ENCODE measurements around the gene FAR2.

The FAR2 gene

DNA sequence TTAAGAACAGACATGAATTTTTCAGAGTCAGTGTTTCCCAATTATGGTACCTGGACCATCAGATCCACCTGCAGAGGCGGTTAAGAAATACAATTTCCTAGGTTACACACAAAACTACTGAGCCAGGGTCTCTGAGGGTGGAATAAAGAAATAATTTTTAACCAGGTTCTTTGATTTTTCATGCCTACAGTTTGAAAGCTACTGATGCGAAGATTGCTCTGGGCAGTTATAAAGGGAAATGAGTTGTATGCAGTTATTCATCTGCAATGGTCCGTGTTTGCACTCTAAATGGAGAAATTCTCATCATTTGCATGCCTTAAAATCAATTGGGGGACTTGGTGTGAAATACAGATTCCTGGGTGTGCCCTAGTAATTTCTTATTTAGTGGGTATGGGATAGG is 142.1 kb downstream of the FAR2 start:
- no peak for DNase-seq (ENCODE audit: extremely low spot score)
- no peak for TF ChIP-seq SUZ12 (IDR thresholded peaks at IDR 0.05)
- no peak for TF ChIP-seq ARNT (IDR thresholded peaks at IDR 0.05)
- no peak for TF ChIP-seq TARDBP (IDR thresholded peaks at IDR 0.05)
- TF ChIP-seq LEF1 (IDR thresholded peaks at IDR 0.05; ENCODE audit: borderline replicate concordance) = no peak
- TF ChIP-seq FOXM1 (IDR thresholded peaks at IDR 0.05; ENCODE audit: borderline replicate concordance) = no peak
- no peak for TF ChIP-seq L3MBTL2 (conservative IDR thresholded peaks at IDR 0.05)
- TF ChIP-seq NFRKB (IDR thresholded peaks at IDR 0.05) = no peak
- TF ChIP-seq, protein P1, sequence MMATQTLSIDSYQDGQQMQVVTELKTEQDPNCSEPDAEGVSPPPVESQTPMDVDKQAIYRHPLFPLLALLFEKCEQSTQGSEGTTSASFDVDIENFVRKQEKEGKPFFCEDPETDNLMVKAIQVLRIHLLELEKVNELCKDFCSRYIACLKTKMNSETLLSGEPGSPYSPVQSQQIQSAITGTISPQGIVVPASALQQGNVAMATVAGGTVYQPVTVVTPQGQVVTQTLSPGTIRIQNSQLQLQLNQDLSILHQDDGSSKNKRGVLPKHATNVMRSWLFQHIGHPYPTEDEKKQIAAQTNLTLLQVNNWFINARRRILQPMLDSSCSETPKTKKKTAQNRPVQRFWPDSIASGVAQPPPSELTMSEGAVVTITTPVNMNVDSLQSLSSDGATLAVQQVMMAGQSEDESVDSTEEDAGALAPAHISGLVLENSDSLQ (IDR thresholded peaks at IDR 0.05) = no peak
- TF ChIP-seq ELF4 (IDR thresholded peaks at IDR 0.05) = no peak
- no peak for TF ChIP-seq CTBP1 (IDR thresholded peaks at IDR 0.05; ENCODE audit: borderline replicate concordance)
- no peak for TF ChIP-seq SP1 (IDR thresholded peaks at IDR 0.05)
- ChIA-PET POLR2A (no interaction called here), CTCF (no interaction called here)

GRCh38 chr12:29299633-29300032 is 150.6 kb downstream of the FAR2 start:
- no peak for DNase-seq (ENCODE audit: extremely low spot score)
- POLR2A ChIA-PET = no interaction called here
- TF ChIP-seq FOXA1 (IDR thresholded peaks at IDR 0.05) (no peak), HDGF (IDR thresholded peaks at IDR 0.05; ENCODE audit: borderline replicate concordance) (no peak)
- TF ChIP-seq, protein P1 (IDR thresholded peaks at IDR 0.05) = no peak
- CTCF ChIA-PET = interaction anchor here (0.6 kb wide), 1 partner anchor 367 kb away, joined by 3 read pairs; no protein-coding TSS in a partner anchor

DNA sequence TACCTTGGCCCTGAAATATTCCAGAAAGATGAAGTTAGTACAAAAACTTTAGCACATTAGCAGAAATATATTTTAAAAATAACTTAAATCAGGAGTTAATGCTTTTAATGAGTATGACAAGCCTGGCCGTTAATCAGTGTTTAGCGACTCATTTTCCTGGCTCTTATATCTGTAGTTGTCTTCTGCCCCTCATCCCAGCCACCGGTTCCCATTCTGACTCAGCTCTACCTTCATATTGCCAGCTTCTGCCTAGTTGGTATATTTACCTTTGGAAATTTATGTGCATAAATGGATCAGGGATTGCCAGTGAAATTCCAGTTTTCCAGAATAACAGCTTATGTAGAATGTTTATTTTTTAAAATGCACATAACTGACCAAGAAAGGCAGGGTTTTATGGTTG is 152.0 kb downstream of the FAR2 start:
- no peak for TF ChIP-seq FOXA1 (IDR thresholded peaks at IDR 0.05)
- no peak for TF ChIP-seq ELF4 (IDR thresholded peaks at IDR 0.05)
- TF ChIP-seq, protein P1 (IDR thresholded peaks at IDR 0.05) = no peak
- TF ChIP-seq SP1 (IDR thresholded peaks at IDR 0.05) = no peak
- no peak for TF ChIP-seq LEF1 (IDR thresholded peaks at IDR 0.05; ENCODE audit: borderline replicate concordance)
- TF ChIP-seq ARNT (IDR thresholded peaks at IDR 0.05) = no peak
- TF ChIP-seq NFRKB (IDR thresholded peaks at IDR 0.05) = no peak
- no peak for TF ChIP-seq FOXK2 (IDR thresholded peaks at IDR 0.05)
- TF ChIP-seq BHLHE40 (IDR thresholded peaks at IDR 0.05; ENCODE audit: borderline replicate concordance) = no peak
- TF ChIP-seq TARDBP (IDR thresholded peaks at IDR 0.05) = no peak
- TF ChIP-seq L3MBTL2 (conservative IDR thresholded peaks at IDR 0.05) = no peak
- TF ChIP-seq SUZ12 (IDR thresholded peaks at IDR 0.05) = no peak
- no peak for TF ChIP-seq HDGF (IDR thresholded peaks at IDR 0.05; ENCODE audit: borderline replicate concordance)
- no peak for TF ChIP-seq ZNF384 (IDR thresholded peaks at IDR 0.05)
- TF ChIP-seq CTBP1 (IDR thresholded peaks at IDR 0.05; ENCODE audit: borderline replicate concordance) = no peak
- TF ChIP-seq FOXM1 (IDR thresholded peaks at IDR 0.05; ENCODE audit: borderline replicate concordance) = no peak
- ChIA-PET POLR2A (no interaction called here), CTCF (no interaction called here)
- DNase-seq (ENCODE audit: extremely low spot score) = no peak

DNA sequence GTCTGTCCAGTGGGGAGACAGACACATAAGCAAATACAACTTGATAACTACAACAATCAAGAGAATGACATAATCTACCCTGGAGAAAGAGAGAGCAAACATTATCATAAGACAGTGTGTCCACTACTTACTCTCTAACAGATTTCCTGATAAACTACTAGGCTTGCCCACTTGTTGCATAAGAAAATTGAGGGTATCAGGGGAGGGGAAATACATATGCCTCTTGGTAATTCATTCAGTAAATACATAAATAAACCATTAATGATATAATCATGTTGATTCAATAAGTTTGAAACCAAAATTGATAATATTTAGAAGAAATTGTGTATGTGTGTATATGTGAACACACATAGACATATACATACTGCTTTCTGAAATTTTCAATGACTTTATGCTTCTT is 155.3 kb downstream of the FAR2 start:
- CTCF ChIA-PET = no interaction called here
- POLR2A ChIA-PET = no interaction called here
- no peak for DNase-seq (ENCODE audit: extremely low spot score)
- TF ChIP-seq FOXM1 (IDR thresholded peaks at IDR 0.05; ENCODE audit: borderline replicate concordance) = no peak
- TF ChIP-seq LEF1 (IDR thresholded peaks at IDR 0.05; ENCODE audit: borderline replicate concordance) = no peak
- no peak for TF ChIP-seq FOXK2 (IDR thresholded peaks at IDR 0.05)
- TF ChIP-seq ARNT (IDR thresholded peaks at IDR 0.05) = no peak
- TF ChIP-seq L3MBTL2 (conservative IDR thresholded peaks at IDR 0.05) = no peak
- no peak for TF ChIP-seq FOXA1 (IDR thresholded peaks at IDR 0.05)
- TF ChIP-seq, protein P1 (IDR thresholded peaks at IDR 0.05) = no peak
- TF ChIP-seq ELF4 (IDR thresholded peaks at IDR 0.05) = no peak
- TF ChIP-seq CTBP1 (IDR thresholded peaks at IDR 0.05; ENCODE audit: borderline replicate concordance) = no peak
- no peak for TF ChIP-seq HDGF (IDR thresholded peaks at IDR 0.05; ENCODE audit: borderline replicate concordance)
- no peak for TF ChIP-seq ZNF384 (IDR thresholded peaks at IDR 0.05)
- no peak for TF ChIP-seq TARDBP (IDR thresholded peaks at IDR 0.05)
- TF ChIP-seq BHLHE40 (IDR thresholded peaks at IDR 0.05; ENCODE audit: borderline replicate concordance) = no peak
- TF ChIP-seq SP1 (IDR thresholded peaks at IDR 0.05) = no peak

DNA sequence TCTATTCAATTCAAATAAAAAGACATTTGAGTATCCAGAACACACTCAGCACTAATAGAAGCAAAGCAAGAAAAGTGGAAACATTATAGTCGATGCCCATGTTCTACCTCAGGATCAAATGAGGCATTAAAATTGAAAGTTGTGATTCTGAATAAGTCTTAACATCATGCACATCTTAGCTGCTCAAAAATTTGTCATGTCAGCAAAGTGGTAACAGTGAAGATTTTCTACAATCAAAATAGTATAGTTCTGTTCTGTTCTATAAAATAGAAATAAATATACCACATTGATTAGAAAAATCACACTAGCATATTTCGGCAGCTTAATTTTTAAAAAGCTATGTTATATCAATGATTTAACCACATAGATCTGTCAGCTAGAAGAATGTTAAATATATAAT is 157.2 kb downstream of the FAR2 start:
- POLR2A ChIA-PET = no interaction called here
- CTCF ChIA-PET = no interaction called here
- no peak for DNase-seq (ENCODE audit: extremely low spot score)
- no peak for TF ChIP-seq ELF4 (IDR thresholded peaks at IDR 0.05)
- no peak for TF ChIP-seq CTBP1 (IDR thresholded peaks at IDR 0.05; ENCODE audit: borderline replicate concordance)
- no peak for TF ChIP-seq FOXK2 (IDR thresholded peaks at IDR 0.05)
- no peak for TF ChIP-seq HDGF (IDR thresholded peaks at IDR 0.05; ENCODE audit: borderline replicate concordance)
- TF ChIP-seq SUZ12 (IDR thresholded peaks at IDR 0.05) = no peak
- TF ChIP-seq SP1 (IDR thresholded peaks at IDR 0.05) = no peak
- no peak for TF ChIP-seq FOXA1 (IDR thresholded peaks at IDR 0.05)
- TF ChIP-seq NFRKB (IDR thresholded peaks at IDR 0.05) = no peak

DNA sequence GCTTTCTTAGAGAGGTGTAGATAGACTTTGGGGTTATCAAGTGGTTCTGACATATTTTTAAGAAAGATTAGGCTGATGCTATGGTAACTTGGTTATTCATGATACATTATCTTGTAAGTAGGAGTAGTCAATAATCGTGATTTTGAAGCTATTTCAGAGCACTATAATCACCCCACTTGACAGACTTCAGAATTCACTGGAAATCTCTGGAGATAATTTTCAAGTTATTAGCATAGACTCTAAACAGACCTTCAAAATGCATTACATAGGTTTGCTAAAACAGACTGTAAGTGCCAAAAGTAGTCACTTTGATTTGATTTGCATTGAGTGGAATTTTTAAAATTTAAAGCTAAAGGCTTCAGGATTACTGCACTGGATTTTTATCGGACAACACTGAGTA is 157.6 kb downstream of the FAR2 start:
- ChIA-PET POLR2A (no interaction called here), CTCF (no interaction called here)
- TF ChIP-seq NFRKB (IDR thresholded peaks at IDR 0.05) (no peak), FOXA1 (IDR thresholded peaks at IDR 0.05) (no peak), CTBP1 (IDR thresholded peaks at IDR 0.05; ENCODE audit: borderline replicate concordance) (no peak), BHLHE40 (IDR thresholded peaks at IDR 0.05; ENCODE audit: borderline replicate concordance) (no peak), ZNF384 (IDR thresholded peaks at IDR 0.05) (no peak), ELF4 (IDR thresholded peaks at IDR 0.05) (no peak), L3MBTL2 (conservative IDR thresholded peaks at IDR 0.05) (no peak), LEF1 (IDR thresholded peaks at IDR 0.05; ENCODE audit: borderline replicate concordance) (no peak), SUZ12 (IDR thresholded peaks at IDR 0.05) (no peak), FOXK2 (IDR thresholded peaks at IDR 0.05) (no peak), TARDBP (IDR thresholded peaks at IDR 0.05) (no peak), ARNT (IDR thresholded peaks at IDR 0.05) (no peak), HDGF (IDR thresholded peaks at IDR 0.05; ENCODE audit: borderline replicate concordance) (no peak), SP1 (IDR thresholded peaks at IDR 0.05) (no peak)
- TF ChIP-seq, protein P1 (IDR thresholded peaks at IDR 0.05) = no peak
- DNase-seq (ENCODE audit: extremely low spot score) = no peak

Measured in HEK293T (cell line).